GM15510 (cell line): Measurements from ENCODE around the gene TNRC6B.

ENCODE experiments used
- POLR2A ChIP-seq: IDR thresholded peaks from 3 replicates; pipeline ENCODE4 v1.6.1; 2011; ENCODE audit warnings: borderline replicate concordance; ENCODE audit not compliant: insufficient read length; ENCODE audit errors: extremely low read depth

TNRC6B gene

DNA sequence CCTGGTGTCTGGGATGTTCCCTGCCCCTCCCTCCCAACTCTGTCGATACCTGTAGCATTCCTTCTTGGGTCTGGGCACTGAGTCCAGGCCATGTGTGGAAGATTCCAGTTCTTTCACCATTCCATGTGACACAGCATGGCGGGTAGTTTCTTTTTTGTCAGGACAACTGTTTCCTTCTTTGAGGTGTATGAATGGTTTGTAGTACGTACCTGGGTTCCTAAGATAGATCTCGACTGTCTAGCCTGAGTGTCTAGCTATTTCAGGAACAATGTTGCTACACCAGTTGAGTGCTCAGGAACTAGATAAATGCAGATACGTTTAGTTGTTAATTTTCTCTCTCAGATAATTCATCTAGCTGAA lies 43.3 kb downstream of the TNRC6B start:
- TF ChIP-seq POLR2A = no peak

DNA sequence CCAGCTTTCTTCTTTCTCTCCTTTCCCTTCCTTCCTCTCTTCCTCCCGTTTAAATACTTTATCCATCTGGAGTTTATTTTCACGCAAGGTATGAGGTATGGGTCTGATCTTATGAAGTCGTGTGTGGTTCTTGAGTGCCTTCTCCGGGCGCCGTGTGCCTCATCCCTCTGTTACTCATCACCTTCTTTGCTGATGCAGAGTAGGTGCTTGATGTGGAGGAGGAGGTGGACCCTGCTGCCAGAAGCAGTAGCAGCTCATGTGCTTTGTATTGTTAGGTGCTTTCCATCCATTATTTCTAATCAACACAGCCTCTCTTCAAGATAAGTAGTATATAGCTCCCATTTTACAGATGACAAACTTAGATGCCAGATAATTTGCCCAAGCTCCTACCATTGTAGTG lies 47.0 kb downstream of the TNRC6B start:
- no peak for TF ChIP-seq POLR2A

DNA sequence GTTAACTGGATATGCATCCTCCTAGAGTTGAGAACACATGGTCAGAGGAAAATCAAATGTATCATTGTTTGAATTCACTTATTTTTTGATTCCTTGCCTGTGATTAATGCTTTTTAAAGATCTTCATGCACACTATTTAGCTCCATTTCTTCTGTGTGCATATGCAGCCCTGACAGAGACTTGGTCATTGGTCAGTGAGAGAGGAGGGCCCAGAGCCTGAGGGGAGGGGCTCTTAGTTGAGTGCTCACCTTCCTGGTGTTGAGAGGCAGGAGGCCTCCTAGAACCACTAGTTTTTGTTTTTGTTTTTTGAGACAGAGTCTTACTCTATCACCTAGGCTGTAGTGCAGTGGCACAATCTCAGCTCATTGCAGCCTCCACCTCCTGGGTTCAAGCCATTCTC lies 48.9 kb downstream of the TNRC6B start:
- no peak for TF ChIP-seq POLR2A

GRCh38 chr22:40231618-40232313 lies 54.0 kb downstream of the TNRC6B start:
- no peak for TF ChIP-seq POLR2A

DNA sequence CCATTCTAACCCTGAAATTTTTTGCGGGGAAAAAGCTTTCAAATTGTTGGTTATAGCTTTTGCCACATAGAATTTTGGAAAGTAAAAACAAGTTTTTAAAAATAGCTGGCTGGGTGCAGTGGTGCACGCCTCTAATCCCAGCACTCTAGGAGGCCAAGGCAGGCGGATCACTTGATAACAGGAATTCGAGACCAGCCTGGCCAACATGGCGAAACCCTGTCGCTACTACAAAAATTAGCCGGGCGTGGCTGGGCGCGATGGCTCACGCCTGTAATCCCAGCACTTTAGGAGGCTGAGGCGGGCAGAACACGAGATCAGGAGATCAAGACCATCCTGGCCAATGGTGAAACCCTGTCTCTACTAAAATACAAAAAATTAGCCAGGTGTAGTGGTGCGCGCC lies 54.9 kb downstream of the TNRC6B start:
- TF ChIP-seq POLR2A = no peak

GRCh38 chr22:40233886-40234285 lies 56.2 kb downstream of the TNRC6B start:
- no peak for TF ChIP-seq POLR2A

GRCh38 chr22:40234658-40235057 lies 56.9 kb downstream of the TNRC6B start:
- no peak for TF ChIP-seq POLR2A

GRCh38 chr22:40235308-40235707 lies 57.6 kb downstream of the TNRC6B start:
- no peak for TF ChIP-seq POLR2A

- no peak for TF ChIP-seq POLR2A
Observed at GRCh38 chr22:40236131-40236665, 58.5 kb downstream of the TNRC6B start.

- TF ChIP-seq POLR2A = no peak
Observed at GRCh38 chr22:40237241-40237640, 59.5 kb downstream of the TNRC6B start.

- no peak for TF ChIP-seq POLR2A
Observed at GRCh38 chr22:40237788-40238424, 60.2 kb downstream of the TNRC6B start.

DNA sequence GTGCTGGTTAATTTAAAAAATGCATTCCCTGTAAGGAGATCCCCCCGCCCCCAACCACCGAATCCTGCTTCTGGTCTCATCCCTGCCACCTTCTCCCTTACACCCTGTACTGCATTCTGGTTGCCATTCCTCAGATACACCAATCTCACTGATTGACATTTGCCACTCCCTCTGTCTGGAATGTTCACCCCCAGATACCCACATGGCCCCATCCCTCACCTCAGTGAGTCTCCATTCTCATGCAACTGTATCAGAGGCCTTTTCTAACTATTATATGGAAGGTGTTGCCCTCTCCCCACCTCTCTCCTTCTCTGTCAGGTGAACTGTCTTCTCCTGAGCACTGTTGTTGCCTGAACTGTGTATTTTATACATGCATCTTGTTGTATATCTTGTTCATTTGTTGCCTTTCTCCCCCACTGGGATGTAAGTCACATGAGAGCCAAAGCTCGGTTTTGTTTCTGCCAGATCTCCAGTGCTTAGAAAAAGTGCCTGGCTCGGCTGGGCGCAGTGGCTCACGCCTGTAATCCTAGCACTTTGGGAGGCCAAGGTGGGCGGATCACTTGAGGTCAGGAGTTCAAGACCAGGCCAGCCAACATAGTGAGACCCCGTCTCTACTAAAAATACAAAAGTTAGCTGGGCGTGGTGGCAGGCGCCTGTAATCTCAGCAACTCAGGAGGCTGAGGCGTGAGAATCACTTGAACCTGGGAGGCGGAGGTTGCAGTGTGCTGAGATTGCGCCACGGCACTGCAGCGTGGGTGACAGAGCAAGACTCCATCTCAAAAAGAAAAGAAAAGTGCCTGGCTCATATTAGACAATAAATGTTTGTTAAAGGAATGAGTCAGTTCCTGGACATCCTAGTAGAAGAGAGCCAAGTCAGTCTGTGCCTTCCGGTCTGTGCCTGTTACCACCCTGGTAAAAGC lies 61.0 kb downstream of the TNRC6B start:
- no peak for TF ChIP-seq POLR2A

- no peak for TF ChIP-seq POLR2A
Observed at GRCh38 chr22:40239345-40239683, 61.6 kb downstream of the TNRC6B start.

DNA sequence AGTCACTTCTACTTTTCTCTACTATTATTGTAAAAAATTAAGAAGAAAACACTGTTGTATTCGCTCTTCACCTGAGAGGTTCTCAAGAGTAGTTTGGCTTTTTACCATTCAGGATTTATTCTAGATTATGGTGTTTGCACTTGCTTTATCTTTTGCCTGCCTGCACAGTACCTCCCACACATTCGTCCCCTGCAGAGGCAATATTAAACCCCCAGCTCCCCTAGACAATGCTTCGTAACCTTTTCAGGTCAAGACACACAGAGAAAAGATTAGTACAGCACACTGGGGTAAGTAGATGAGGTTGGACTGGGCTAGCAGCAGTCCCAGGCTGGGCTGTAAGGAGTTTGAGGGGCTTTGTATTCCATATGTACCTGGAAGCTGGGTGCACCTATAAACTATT lies 62.4 kb downstream of the TNRC6B start:
- TF ChIP-seq POLR2A = no peak

- TF ChIP-seq POLR2A = no peak
Observed at GRCh38 chr22:40240686-40241085, 63.0 kb downstream of the TNRC6B start.
